HCT116 (cell line): ENCODE measurements around the gene RNF214. TPM values are rescaled to one million over a fixed set of nuclear protein-coding genes. Genes with fewer than 3 reads are reported as not detected.

Experiments used
- ATAC-seq: fragments of 200-7000 bp; cut with Tn5 transposase; 2 replicates; pipeline ENCODE4 v1.9.1; 2020; ENCODE audit warnings: mild to moderate bottlenecking, moderate library complexity
- BruUV-seq: library from RNA; stranded (reverse); fragments of 400-500 nt; replicated peaks from 2 replicates; lab custom pipeline; 2021; lab: Mats Ljungman, UMichigan
- CTCF ChIA-PET: fragments of 300-600 bp; sonication (Branson Sonifier 250); formaldehyde crosslinking; loops from one replicate; lab custom pipeline; 2021; ENCODE audit warnings: antibody characterized with exemption; lab: Charles Lee
- POLR2A ChIA-PET: fragments of 300-600, 350-600 bp; sonication (Branson Sonifier 250); formaldehyde crosslinking; loops from one replicate; lab custom pipeline; 2021; ENCODE audit warnings: antibody characterized with exemption; lab: Charles Lee
- RAD21 ChIA-PET, 2 experiments: fragments of 300-600 bp; sonication (Branson Sonifier 250); formaldehyde crosslinking; loops; one replicate each; lab custom pipeline; 2023; ENCODE audit warnings: low total read pairs in 2 of 2; ENCODE audit not compliant: uncharacterized antibody in 2 of 2, unreplicated experiment in 2 of 2, low non-redundant PET in 1 of 2; lab: Charles Lee
- DNase-seq: peaks from one replicate; pipeline ENCODE4 v3.0.0-alpha.2; 2010; ENCODE audit warnings: low read depth, low spot score
- H2AFZ ChIP-seq: fragments of 200-600 bp; shearing (Covaris generic), sonication (generic); 2 replicates; pipeline ENCODE4 v1.6.1; 2017; ENCODE audit warnings: low read depth, mixed run types, mixed read lengths, antibody characterized with exemption, low read length; ENCODE audit not compliant: poor library complexity, severe bottlenecking
- H3K27ac ChIP-seq: 2 replicates; pipeline ENCODE4 v1.5.1; 2012; ENCODE audit warnings: low read depth, low read length
- H3K27me3 ChIP-seq: fragments of 200-600 bp; sonication (generic); 2 replicates; pipeline ENCODE4 v1.6.1; 2016; ENCODE audit warnings: mixed run types, low read length, mixed read lengths; ENCODE audit not compliant: insufficient read depth
- H3K36me3 ChIP-seq, 2 experiments: fragments of 200-500 bp in 1 of 2; fragments of 200-600 bp in 1 of 2; sonication (Bioruptor generic) in 1 of 2; sonication (generic) in 1 of 2; 2 replicates each; pipeline versions ENCODE4 v1.5.1 to v1.6.1; 2014 to 2016; ENCODE audit warnings: low read length in 2 of 2, inconsistent platforms in 1 of 2, mixed read lengths in 1 of 2, mixed run types in 1 of 2; ENCODE audit not compliant: insufficient read depth in 2 of 2, control insufficient read depth in 1 of 2
- H3K4me1 ChIP-seq, 2 experiments: fragments of 200-600 bp in 1 of 2; sonication (generic) in 1 of 2; 2 replicates each; pipeline versions ENCODE4 v1.5.1 to v1.6.1; 2012 to 2017; ENCODE audit warnings: low read length in 2 of 2, inconsistent platforms in 1 of 2, mild to moderate bottlenecking in 1 of 2, mixed read lengths in 1 of 2, mixed run types in 1 of 2, moderate library complexity in 1 of 2; ENCODE audit not compliant: insufficient read depth in 2 of 2, control insufficient read depth in 1 of 2
- H3K4me2 ChIP-seq: fragments of 200-600 bp; sonication (generic); 2 replicates; pipeline ENCODE4 v1.6.1; 2017; ENCODE audit warnings: mixed run types, low read length, mixed read lengths
- H3K4me3 ChIP-seq, 2 experiments: fragments of 200-600 bp in 1 of 2; sonication (generic) in 1 of 2; replicated peaks in 1 of 2; 2 replicates each; pipeline ENCODE4 v1.5.1; 2011 to 2016; ENCODE audit warnings: low read length in 2 of 2, control low read depth in 1 of 2, low read depth in 1 of 2, mild to moderate bottlenecking in 1 of 2, mixed read lengths in 1 of 2, mixed run types in 1 of 2
- H3K79me2 ChIP-seq: fragments of 200-600 bp; sonication (generic); 2 replicates; pipeline ENCODE4 v1.6.1; 2017; ENCODE audit warnings: mild to moderate bottlenecking, mixed run types, low read length, moderate library complexity, mixed read lengths; ENCODE audit not compliant: insufficient read depth
- H3K9ac ChIP-seq: fragments of 200-600 bp; sonication (generic); 2 replicates; pipeline ENCODE4 v1.6.1; 2016; ENCODE audit warnings: low read length, mixed read lengths
- H3K9me2 ChIP-seq: fragments of 200-600 bp; sonication (generic), shearing (Covaris generic); 2 replicates; pipeline ENCODE4 v1.6.1; 2017; ENCODE audit warnings: mixed run types, mild to moderate bottlenecking, moderate library complexity; ENCODE audit not compliant: insufficient read depth
- H3K9me3 ChIP-seq, 2 experiments: fragments of 200-500 bp in 1 of 2; fragments of 200-600 bp in 1 of 2; sonication (Bioruptor generic) in 1 of 2; sonication (generic) in 1 of 2; 2 replicates each; pipeline ENCODE4 v1.6.1; 2014 to 2017; ENCODE audit warnings: low read length in 2 of 2, mixed read lengths in 2 of 2, inconsistent platforms in 1 of 2, low read depth in 1 of 2, mild to moderate bottlenecking in 1 of 2, mixed run types in 1 of 2, moderate library complexity in 1 of 2; ENCODE audit not compliant: control insufficient read depth in 1 of 2, insufficient read depth in 1 of 2
- H4K20me1 ChIP-seq: fragments of 200-600 bp; sonication (generic), shearing (Covaris generic); 2 replicates; pipeline ENCODE4 v1.6.1; 2017; ENCODE audit warnings: mixed run types, mild to moderate bottlenecking, moderate library complexity; ENCODE audit not compliant: insufficient read depth
- EGR1 ChIP-seq: IDR thresholded peaks from 2 replicates; pipeline ENCODE4 v1.6.1; 2012; ENCODE audit warnings: low read depth
- EZH2 ChIP-seq: fragments of 200-600 bp; sonication (generic); IDR thresholded peaks from 2 replicates; pipeline ENCODE4 v1.6.1; 2017; ENCODE audit warnings: antibody characterized with exemption, mixed run types
- JUND ChIP-seq: IDR thresholded peaks from 2 replicates; pipeline ENCODE4 v1.6.1; 2012
- POLR2A ChIP-seq: IDR thresholded peaks from 2 replicates; pipeline ENCODE4 v1.7.0; 2011; ENCODE audit warnings: borderline replicate concordance; ENCODE audit not compliant: insufficient read depth, insufficient read length; ENCODE audit errors: extremely low read depth
- RAD21 ChIP-seq: IDR thresholded peaks from 2 replicates; pipeline ENCODE4 v1.6.1; 2012; ENCODE audit warnings: low read depth, mild to moderate bottlenecking
- SIN3A ChIP-seq: IDR thresholded peaks from 2 replicates; pipeline ENCODE4 v1.6.1; 2012; ENCODE audit warnings: low read depth
- YY1 ChIP-seq: IDR thresholded peaks from 2 replicates; pipeline ENCODE4 v1.6.1; 2011; ENCODE audit warnings: low read length, low read depth, moderate library complexity, mild to moderate bottlenecking; ENCODE audit not compliant: insufficient replicate concordance; ENCODE audit errors: extremely low read depth
- ZFX ChIP-seq: fragments of 450-650 bp; IDR thresholded peaks from 2 replicates; pipeline ENCODE4 v1.6.1; 2017
- intact Hi-C: fragments of 100-400 bp; cut with micrococcal nuclease; formaldehyde crosslinking; loops from 2 replicates; pipeline ENCODE4 v1.10.0; 2022
- total RNA-seq: library from RNA; stranded (reverse); gene quantifications from one replicate; pipeline ENCODE4 v1.2.1, GENCODE V29; 2021; ENCODE audit not compliant: unreplicated experiment
- TF ChIP-seq, protein P1 (sequence below): IDR thresholded peaks from 2 replicates; pipeline ENCODE4 v1.6.1; 2012

RNF214 gene
- total RNA-seq, 1 experiment from 2014 or later: 29.3 TPM

DNA sequence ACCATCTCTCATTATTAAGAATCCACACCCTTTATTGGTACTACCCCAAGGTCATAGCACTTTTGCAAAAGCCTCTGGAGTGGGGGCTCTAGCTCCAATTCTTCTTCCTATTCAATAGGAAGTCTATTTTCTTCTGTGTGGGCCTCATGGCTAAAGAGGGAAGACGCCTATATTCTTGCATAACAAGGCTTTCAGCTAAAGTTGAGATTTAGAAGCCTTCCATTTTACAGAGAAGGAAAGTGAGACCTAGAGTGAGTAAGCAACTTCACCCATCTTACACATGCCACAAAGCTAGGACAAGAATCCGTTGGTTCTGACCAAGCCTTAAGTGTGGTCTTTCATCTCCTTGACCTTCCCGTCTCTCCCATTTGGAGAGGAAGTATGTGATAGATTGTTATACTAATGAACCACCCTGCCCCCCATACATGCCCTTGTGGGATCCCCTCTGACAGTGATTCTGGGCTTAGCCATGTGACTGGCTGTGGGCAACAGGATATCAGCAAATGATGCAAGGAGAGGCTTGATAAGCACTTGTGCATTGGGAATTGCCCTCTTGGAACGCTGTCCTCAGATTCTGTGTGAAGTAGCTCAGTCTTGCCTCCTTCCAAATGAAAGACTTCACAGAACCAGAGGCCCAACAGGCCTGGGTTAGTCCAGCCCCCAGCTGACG lies 71.3 kb downstream of the RNF214 start:
- Histone ChIP-seq H3K9me2 (no peaks in the 10 kb centered on the region), H3K4me2 (no peak overlapping the region), H3K79me2 (no peaks in the 10 kb centered on the region), H4K20me1 (no peaks in the 10 kb centered on the region), H3K36me3 (no peaks in the 10 kb centered on the region), H2AFZ (no peak overlapping the region), H3K4me1 (no peaks in the 10 kb centered on the region), H3K9me3 (no peaks in the 10 kb centered on the region), H3K27ac (no peak overlapping the region), H3K4me3 (no peak overlapping the region), H3K9ac (no peak overlapping the region), H3K27me3 (no peaks in the 10 kb centered on the region)
- no peak for DNase-seq
- BruUV-seq: no TSS peak
- TF ChIP-seq POLR2A (no peak), JUND (no peak), YY1 (no peak), RAD21 (no peak), ZFX (no peak), EGR1 (no peak), SIN3A (no peak)
- TF ChIP-seq, protein P1, sequence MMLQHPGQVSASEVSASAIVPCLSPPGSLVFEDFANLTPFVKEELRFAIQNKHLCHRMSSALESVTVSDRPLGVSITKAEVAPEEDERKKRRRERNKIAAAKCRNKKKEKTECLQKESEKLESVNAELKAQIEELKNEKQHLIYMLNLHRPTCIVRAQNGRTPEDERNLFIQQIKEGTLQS: no peak
- ChIA-PET CTCF (no interaction called here), POLR2A (no interaction called here), RAD21 (no interaction called here)
- intact Hi-C loops: no loop called here
- ATAC-seq: no peak

DNA sequence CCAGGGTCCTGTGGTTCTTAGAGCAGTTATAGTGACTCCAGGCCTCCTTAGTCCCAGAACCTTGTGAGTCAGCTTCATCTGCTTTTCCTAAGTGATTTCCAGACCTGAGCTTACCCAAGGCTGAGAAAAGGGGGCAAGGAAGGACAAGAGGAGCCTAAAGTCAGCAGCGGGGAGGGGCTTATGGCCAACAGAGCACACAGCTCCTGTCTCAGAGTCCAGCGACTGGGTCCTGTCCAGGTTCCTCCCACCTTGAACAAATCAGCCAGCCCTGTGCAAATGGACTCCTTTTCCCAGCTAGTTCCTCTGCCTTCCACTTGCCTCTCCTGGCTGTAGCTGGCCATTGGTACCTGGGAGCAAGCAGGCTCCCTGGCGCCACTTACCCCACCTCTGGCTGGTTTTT lies 72.7 kb downstream of the RNF214 start:
- no TSS peak for BruUV-seq
- ChIA-PET POLR2A (interaction anchor here (1.1 kb wide), 1 partner anchor 15 kb away, joined by 3 read pairs; no protein-coding TSS in a partner anchor), RAD21 (no interaction called here), CTCF (no interaction called here)
- Histone ChIP-seq H3K4me1 (no peaks in the 10 kb centered on the region), H3K4me2 (no peak overlapping the region), H3K9me2 (no peaks in the 10 kb centered on the region), H3K27me3 (no peaks in the 10 kb centered on the region), H3K4me3 (no peak overlapping the region), H3K27ac (no peak overlapping the region), H3K9me3 (no peaks in the 10 kb centered on the region), H3K36me3 (no peaks in the 10 kb centered on the region), H3K9ac (no peak overlapping the region), H3K79me2 (no peaks in the 10 kb centered on the region), H4K20me1 (no peaks in the 10 kb centered on the region), H2AFZ (no peak overlapping the region)
- no peak for DNase-seq
- TF ChIP-seq, protein P1: no peak
- no peak for TF ChIP-seq EZH2
- no peak for TF ChIP-seq ZFX
- ATAC-seq: no peak
- intact Hi-C loops: no loop called here
